ENCODE results near the gene RASSF8. TPM values are rescaled to one million over a fixed set of nuclear protein-coding genes. Genes with fewer than 3 reads are reported as not detected.

The RASSF8 gene
- total RNA-seq, 2 donors from 2014 or later: 3.2 to 14.2 TPM

- Histone ChIP-seq H3K36me3 (no peaks in the 10 kb centered on the region), H3K4me3 (no peak overlapping the region), H3K4me1 (no peaks in the 10 kb centered on the region), H3K9ac (ENCODE audit: low read depth in 2 of 2, low read length in 2 of 2) (no peak overlapping the region), H3K27me3 (no peaks in the 10 kb centered on the region), H3K27ac (no peak overlapping the region), H3K9me3 (no peaks in the 10 kb centered on the region)
- no peak for TF ChIP-seq CTCF (IDR thresholded peaks at IDR 0.05)
- DNase-seq: no peak
- intact Hi-C loops (cut with DNase I): no loop called here
Measured at GRCh38 chr12:26032290-26032689, 73.8 kb downstream of the RASSF8 start.

DNA sequence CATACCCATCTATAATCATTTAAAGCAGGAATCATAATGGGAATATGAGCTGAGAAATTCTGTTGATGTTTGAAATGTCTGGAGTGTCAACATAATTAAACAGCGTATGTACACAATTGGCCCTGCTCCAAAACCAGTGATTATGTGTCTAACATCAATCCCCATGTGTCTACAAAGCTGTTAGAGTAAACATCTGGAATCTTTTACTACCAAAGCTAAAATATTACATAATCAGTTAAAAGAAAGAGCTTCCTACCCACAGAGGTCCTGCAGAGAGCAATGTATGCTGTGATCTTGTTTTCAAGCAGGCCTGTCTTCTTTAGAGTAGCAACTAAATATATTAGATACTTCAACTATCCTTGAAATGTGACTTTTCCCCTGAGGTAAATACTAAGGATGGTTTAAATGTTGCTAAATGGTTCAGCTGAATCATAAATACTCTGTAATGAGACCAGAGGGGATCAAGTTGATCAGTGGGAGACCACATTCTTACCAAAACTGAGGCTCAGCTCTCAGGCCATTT lies 74.3 kb downstream of the RASSF8 start:
- Histone ChIP-seq H3K27ac (no peak overlapping the region), H3K9me3 (no peaks in the 10 kb centered on the region), H3K4me1 (no peaks in the 10 kb centered on the region)

DNA sequence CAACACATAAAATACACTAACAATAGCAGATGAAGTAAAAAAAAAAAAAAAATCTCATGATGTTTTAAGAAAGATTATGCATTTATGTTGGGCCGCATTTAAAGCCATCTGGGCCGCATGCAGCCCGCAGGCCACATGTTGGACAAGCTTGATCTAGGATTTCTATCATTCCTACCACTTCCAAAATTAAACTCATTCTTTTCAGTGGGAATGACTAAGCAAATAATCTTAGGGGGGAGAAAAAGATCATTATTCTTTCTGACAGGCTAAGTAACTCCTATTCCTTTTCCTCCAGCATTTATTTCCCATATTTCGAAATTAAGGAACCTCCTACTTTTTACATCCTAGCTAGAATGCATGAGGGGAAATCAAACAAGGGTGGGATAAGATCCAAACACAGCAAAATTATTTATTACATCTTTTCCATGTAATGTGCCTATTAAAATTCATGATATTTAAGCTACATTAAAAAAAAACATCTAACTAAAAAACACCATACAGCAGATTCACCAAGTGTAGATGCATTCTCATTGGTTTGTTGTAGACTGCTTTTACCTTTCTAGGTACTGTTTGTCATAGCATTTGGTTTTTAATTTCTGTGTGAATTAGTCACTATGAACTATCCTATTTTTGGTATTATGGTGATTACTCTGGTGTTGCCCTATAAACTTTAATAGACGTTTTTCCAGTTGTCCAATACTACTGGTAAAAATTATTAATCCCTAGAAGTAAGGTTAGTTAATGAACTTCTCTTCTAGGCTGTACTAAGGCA lies 76.1 kb downstream of the RASSF8 start:
- no peaks in the 10 kb centered on the region for H3K36me3 ChIP-seq
- intact Hi-C loops (cut with DNase I): no loop called here
- no peaks in the 10 kb centered on the region for H3K4me1 ChIP-seq
- H3K27me3 ChIP-seq: no peaks in the 10 kb centered on the region
- TF ChIP-seq CTCF (IDR thresholded peaks at IDR 0.05): no peak
- no peak overlapping the region for H3K9ac ChIP-seq (ENCODE audit: low read depth in 2 of 2, low read length in 2 of 2)
- no peak for DNase-seq
- H3K27ac ChIP-seq: no peak overlapping the region
- no peak overlapping the region for H3K4me3 ChIP-seq
- no peaks in the 10 kb centered on the region for H3K9me3 ChIP-seq

More for the DNA sequence above, 74.3 kb downstream of the RASSF8 start:
- Histone ChIP-seq H3K27me3 (no peaks in the 10 kb centered on the region), H3K4me3 (no peak overlapping the region), H3K9ac (ENCODE audit: low read depth in 2 of 2, low read length in 2 of 2) (no peak overlapping the region), H3K36me3 (no peaks in the 10 kb centered on the region)
- no peak for TF ChIP-seq CTCF (IDR thresholded peaks at IDR 0.05)
- intact Hi-C loops (cut with DNase I): no loop called here
- peak; percentile 28 for DNase-seq

- Histone ChIP-seq H3K9ac (ENCODE audit: low read depth in 2 of 2, low read length in 2 of 2) (no peak overlapping the region), H3K36me3 (no peaks in the 10 kb centered on the region), H3K27me3 (no peaks in the 10 kb centered on the region), H3K4me1 (no peaks in the 10 kb centered on the region), H3K27ac (no peak overlapping the region), H3K4me3 (no peak overlapping the region), H3K9me3 (no peaks in the 10 kb centered on the region)
- intact Hi-C loops (cut with DNase I): no loop called here
- DNase-seq: no peak
- no peak for TF ChIP-seq CTCF (IDR thresholded peaks at IDR 0.05)
Measured at GRCh38 chr12:26036877-26037276, 78.4 kb downstream of the RASSF8 start.

DNA sequence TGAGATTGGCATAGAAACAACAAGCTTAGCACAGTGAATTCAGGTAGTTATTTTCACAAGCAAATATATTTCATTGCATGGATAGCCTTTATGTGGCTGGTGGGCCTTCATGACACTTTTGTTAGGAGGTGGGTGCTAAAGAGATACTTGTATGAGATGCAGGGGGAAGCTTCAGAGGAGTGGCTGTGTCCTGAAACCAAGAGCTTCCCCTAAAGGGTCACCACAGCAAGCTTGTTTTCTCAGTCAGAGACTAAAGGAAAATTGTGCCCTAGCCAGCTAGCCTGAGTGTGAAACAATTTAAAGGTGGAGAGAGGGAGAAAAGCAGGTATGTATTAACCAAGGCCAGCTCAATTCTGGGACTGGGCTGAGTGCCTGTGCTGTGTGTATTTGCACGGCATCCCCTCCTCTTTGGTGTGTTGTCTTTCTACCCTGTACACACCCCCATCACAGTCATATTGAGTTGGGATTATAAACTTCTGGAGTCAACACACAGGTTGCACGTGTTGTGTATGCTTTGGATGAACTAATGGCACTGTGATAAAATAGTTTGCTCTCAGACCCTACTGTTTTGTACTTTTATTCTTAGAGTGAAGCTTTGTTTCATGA lies 79.2 kb downstream of the RASSF8 start:
- Histone ChIP-seq H3K4me3 (no peak overlapping the region), H3K9ac (ENCODE audit: low read depth in 2 of 2, low read length in 2 of 2) (no peak overlapping the region), H3K36me3 (no peaks in the 10 kb centered on the region), H3K27me3 (no peaks in the 10 kb centered on the region), H3K4me1 (no peaks in the 10 kb centered on the region), H3K9me3 (no peaks in the 10 kb centered on the region), H3K27ac (no peak overlapping the region)
- DNase-seq: no peak
- intact Hi-C loops (cut with DNase I): no loop called here
- TF ChIP-seq CTCF (IDR thresholded peaks at IDR 0.05): no peak

Measured in colonic mucosa (tissue), 4 donors.